ENCODE results near the gene DCLK2. TPM values are rescaled to one million over a fixed set of nuclear protein-coding genes. Genes with fewer than 3 reads are reported as not detected.

The DCLK2 gene
- total RNA-seq, 1 experiment from 2014 or later, result 2.7 TPM

- TF ChIP-seq REST (IDR thresholded peaks at IDR 0.05; ENCODE audit: low read depth), result no peak
- no peak for TF ChIP-seq EZH2 (IDR thresholded peaks at IDR 0.05)
- TF ChIP-seq TCF7L2 (IDR thresholded peaks at IDR 0.05; ENCODE audit: borderline replicate concordance, extremely low read depth, insufficient read depth, insufficient read length), result no peak
- no peak for TF ChIP-seq EGR1 (IDR thresholded peaks at IDR 0.05; ENCODE audit: low read depth)
- no peak for TF ChIP-seq ZNF274 (IDR thresholded peaks at IDR 0.05; ENCODE audit: low read depth, low read length)
- no peak for TF ChIP-seq EZH2phosphoT487 (IDR thresholded peaks at IDR 0.05; ENCODE audit: borderline replicate concordance)
- no peak for TF ChIP-seq CEBPB (IDR thresholded peaks at IDR 0.05; ENCODE audit: low read depth)
Measured at GRCh38 chr4:150039274-150040127, 38.7 kb upstream of the DCLK2 start (continued).

GRCh38 chr4:150044517-150044916 is 33.7 kb upstream of the DCLK2 start:
- intact Hi-C loops (cut with micrococcal nuclease), result no loop called here
- no peaks in the 10 kb centered on the region for H3K4me1 ChIP-seq (ENCODE audit: control insufficient read depth in 1 of 2, insufficient read depth in 2 of 2, low read length in 2 of 2)

More at GRCh38 chr4:150044517-150044916, 33.7 kb upstream of the DCLK2 start:
- Histone ChIP-seq H4K20me1 (ENCODE audit: insufficient read depth) (no peaks in the 10 kb centered on the region), H3K36me3 (ENCODE audit: control insufficient read depth in 1 of 2, insufficient read depth in 2 of 2, low read length in 2 of 2) (no peaks in the 10 kb centered on the region), H3K9me3 (ENCODE audit: control insufficient read depth in 1 of 2, insufficient read depth in 1 of 2, low read depth in 1 of 2, low read length in 2 of 2) (no peaks in the 10 kb centered on the region), H3K4me2 (ENCODE audit: low read length) (no peak overlapping the region), H3K9ac (ENCODE audit: low read length) (no peak overlapping the region), H2AFZ (ENCODE audit: low read depth, low read length, poor library complexity, severe bottlenecking) (no peak overlapping the region), H3K79me2 (ENCODE audit: insufficient read depth, low read length) (no peaks in the 10 kb centered on the region), H3K4me3 (replicated peaks in 1 of 2; ENCODE audit: low read depth in 1 of 2, low read length in 2 of 2) (no peak overlapping the region), H3K9me2 (ENCODE audit: insufficient read depth) (no peaks in the 10 kb centered on the region), H3K27ac (ENCODE audit: low read depth, low read length) (no peak overlapping the region), H3K27me3 (ENCODE audit: insufficient read depth, low read length) (no peaks in the 10 kb centered on the region)
- TF ChIP-seq TCF7L2 (IDR thresholded peaks at IDR 0.05; ENCODE audit: borderline replicate concordance, extremely low read depth, insufficient read depth, insufficient read length), result no peak
- BruUV-seq (replicated peaks), result no TSS peak
- ChIA-PET RAD21 (ENCODE audit: low non-redundant PET in 1 of 2, low total read pairs in 2 of 2, uncharacterized antibody in 2 of 2, unreplicated experiment in 2 of 2) (no interaction called here), CTCF (no interaction called here), POLR2A (no interaction called here)
- ATAC-seq, result no peak
- DNase-seq (ENCODE audit: low read depth, low spot score), result no peak

Data from HCT116 (cell line).